ENCODE data around the gene PGBD4.

DNA sequence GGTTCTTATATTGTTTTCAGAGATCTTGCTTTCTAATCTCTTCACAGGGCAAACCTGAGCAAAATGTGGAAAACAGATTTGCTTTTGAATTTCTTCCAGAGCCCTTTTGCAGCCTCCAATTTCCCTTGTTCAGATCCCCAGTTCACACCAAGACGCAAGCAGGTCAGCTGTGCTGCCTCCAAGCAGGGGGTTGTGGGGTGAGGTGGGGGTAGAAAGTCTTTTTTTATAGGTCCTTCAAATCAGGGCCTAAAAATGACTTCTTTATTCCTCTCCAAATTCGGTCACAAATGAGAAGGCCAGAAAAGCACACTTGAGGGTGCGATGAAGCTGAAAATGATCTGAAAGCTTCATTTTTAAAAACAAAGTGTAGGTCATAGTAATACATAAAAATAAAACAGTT lies 36.6 kb upstream of the PGBD4 start:
- TF ChIP-seq, protein P1, sequence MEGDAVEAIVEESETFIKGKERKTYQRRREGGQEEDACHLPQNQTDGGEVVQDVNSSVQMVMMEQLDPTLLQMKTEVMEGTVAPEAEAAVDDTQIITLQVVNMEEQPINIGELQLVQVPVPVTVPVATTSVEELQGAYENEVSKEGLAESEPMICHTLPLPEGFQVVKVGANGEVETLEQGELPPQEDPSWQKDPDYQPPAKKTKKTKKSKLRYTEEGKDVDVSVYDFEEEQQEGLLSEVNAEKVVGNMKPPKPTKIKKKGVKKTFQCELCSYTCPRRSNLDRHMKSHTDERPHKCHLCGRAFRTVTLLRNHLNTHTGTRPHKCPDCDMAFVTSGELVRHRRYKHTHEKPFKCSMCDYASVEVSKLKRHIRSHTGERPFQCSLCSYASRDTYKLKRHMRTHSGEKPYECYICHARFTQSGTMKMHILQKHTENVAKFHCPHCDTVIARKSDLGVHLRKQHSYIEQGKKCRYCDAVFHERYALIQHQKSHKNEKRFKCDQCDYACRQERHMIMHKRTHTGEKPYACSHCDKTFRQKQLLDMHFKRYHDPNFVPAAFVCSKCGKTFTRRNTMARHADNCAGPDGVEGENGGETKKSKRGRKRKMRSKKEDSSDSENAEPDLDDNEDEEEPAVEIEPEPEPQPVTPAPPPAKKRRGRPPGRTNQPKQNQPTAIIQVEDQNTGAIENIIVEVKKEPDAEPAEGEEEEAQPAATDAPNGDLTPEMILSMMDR (IDR thresholded peaks at IDR 0.05) = no peak
- no peak for TF ChIP-seq ZFX (IDR thresholded peaks at IDR 0.05; ENCODE audit: borderline replicate concordance)

Measured in 22Rv1 (cell line).